HFFc6 (cell line): Measurements from ENCODE around the gene OSBP2. TPM values are rescaled to one million over a fixed set of nuclear protein-coding genes. Genes with fewer than 3 reads are reported as not detected.

Experiments
- DNase-seq: peaks from one replicate; pipeline ENCODE4 v3.0.0-alpha.2; 2018
- H3K27ac Mint-ChIP-seq: 2 replicates; pipeline ENCODE4 v1.8.0; 2020; ENCODE audit warnings: mild to moderate bottlenecking, mixed read lengths
- H3K27me3 Mint-ChIP-seq: 2 replicates; pipeline ENCODE4 v1.8.0; 2021; ENCODE audit warnings: mild to moderate bottlenecking, moderate library complexity, mixed read lengths; ENCODE audit not compliant: insufficient read depth
- H3K36me3 Mint-ChIP-seq: 2 replicates; pipeline ENCODE4 v1.8.0; 2021; ENCODE audit warnings: low read depth, mixed read lengths
- H3K4me1 Mint-ChIP-seq: 2 replicates; pipeline ENCODE4 v1.8.0; 2020; ENCODE audit warnings: low read depth, mixed read lengths
- H3K4me3 Mint-ChIP-seq: 2 replicates; pipeline ENCODE4 v1.8.0; 2020; ENCODE audit warnings: mild to moderate bottlenecking, moderate library complexity, mixed read lengths
- H3K9me3 Mint-ChIP-seq: 2 replicates; pipeline ENCODE4 v1.8.0; 2020; ENCODE audit warnings: mild to moderate bottlenecking, mixed read lengths
- CTCF ChIP-seq: fragments of 200-600 bp; sonication (generic); IDR thresholded peaks from 2 replicates; pipeline ENCODE4 v1.5.0; 2021; ENCODE audit warnings: antibody characterized with exemption, mild to moderate bottlenecking
- total RNA-seq, 6 experiments: library from RNA; stranded (reverse); fragmentation: NEBNext Ultra II Directional; extraction: Animal tissue kit (Norgen Biotek cat#: 25700); gene quantifications; 2 replicates in 1 of 6; 3 replicates in 5 of 6; pipeline ENCODE4 v1.2.3, GENCODE V29; 2021

Gene OSBP2
- total RNA-seq, 6 experiments from 2014 or later: 0.09 to 0.37 (median 0.28) TPM; not detected in 1

GRCh38 chr22:30918761-30919160 lies 224.1 kb downstream of the OSBP2 start:
- no peak for TF ChIP-seq CTCF
- Mint-ChIP-seq H3K4me3 (no peak overlapping the region), H3K36me3 (peaks cover 5% of the 10 kb centered on the region; the same call in 1 of the 2 replicates), H3K4me1 (peaks cover 16% of the 10 kb centered on the region), H3K9me3 (no peaks in the 10 kb centered on the region), H3K27me3 (peaks cover 4% of the 10 kb centered on the region), H3K27ac (no peak overlapping the region)
- DNase-seq: no peak

GRCh38 chr22:30919973-30920372 lies 225.3 kb downstream of the OSBP2 start:
- Mint-ChIP-seq H3K36me3 (peaks cover 5% of the 10 kb centered on the region; the same call in 1 of the 2 replicates), H3K27ac (no peak overlapping the region), H3K4me3 (no peak overlapping the region), H3K4me1 (peaks cover 16% of the 10 kb centered on the region), H3K9me3 (no peaks in the 10 kb centered on the region), H3K27me3 (peaks cover 4% of the 10 kb centered on the region)
- no peak for DNase-seq
- TF ChIP-seq CTCF: no peak

GRCh38 chr22:30920407-30920806 lies 225.7 kb downstream of the OSBP2 start:
- Mint-ChIP-seq H3K4me1 (peaks cover 16% of the 10 kb centered on the region), H3K9me3 (no peaks in the 10 kb centered on the region), H3K4me3 (peak overlapping the region; percentile 44), H3K36me3 (peaks cover 5% of the 10 kb centered on the region; the same call in 1 of the 2 replicates), H3K27me3 (peaks cover 4% of the 10 kb centered on the region), H3K27ac (no peak overlapping the region)
- TF ChIP-seq CTCF: peak; percentile 97
- peak; percentile 37 for DNase-seq

- peaks cover 16% of the 10 kb centered on the region for H3K4me1 Mint-ChIP-seq
- H3K4me3 Mint-ChIP-seq: peak overlapping the region; percentile 79; the same call in 1 of the 2 replicates
- no peaks in the 10 kb centered on the region for H3K9me3 Mint-ChIP-seq
- no peak for DNase-seq
- peaks cover 4% of the 10 kb centered on the region for H3K27me3 Mint-ChIP-seq
- H3K36me3 Mint-ChIP-seq: peaks cover 5% of the 10 kb centered on the region; the same call in 1 of the 2 replicates
- H3K27ac Mint-ChIP-seq: no peak overlapping the region
- no peak for TF ChIP-seq CTCF
Observed at GRCh38 chr22:30921108-30921507, 226.4 kb downstream of the OSBP2 start.

- no peaks in the 10 kb centered on the region for H3K9me3 Mint-ChIP-seq
- H3K36me3 Mint-ChIP-seq: no peaks in the 10 kb centered on the region
- H3K27me3 Mint-ChIP-seq: peaks cover 4% of the 10 kb centered on the region
- no peak overlapping the region for H3K27ac Mint-ChIP-seq
- peak overlapping the region; percentile 79; the same call in 1 of the 2 replicates for H3K4me3 Mint-ChIP-seq
- H3K4me1 Mint-ChIP-seq: peaks cover 16% of the 10 kb centered on the region
- no peak for DNase-seq
- TF ChIP-seq CTCF: no peak
Observed at GRCh38 chr22:30922151-30922611, 227.5 kb downstream of the OSBP2 start.
